Liver (tissue), 9 donors: ENCODE measurements around the gene BIRC3. TPM values are rescaled to one million over a fixed set of nuclear protein-coding genes. Genes with fewer than 3 reads are reported as not detected.

Experiments
- DNase-seq: peaks from one replicate; pipeline ENCODE4 v3.0.0-alpha.2; 2017; ENCODE audit warnings: low spot score
- H3K27ac ChIP-seq, 2 donors: one replicate each; pipeline ENCODE4 v1.7.0; 2013; ENCODE audit warnings: inconsistent platforms in 2 of 2, low read length in 2 of 2, control low read depth in 1 of 2, low read depth in 1 of 2, mild to moderate bottlenecking in 1 of 2
- H3K27me3 ChIP-seq, 4 donors: one replicate each; pipeline versions ENCODE4 v1.6.1 to v1.7.0; 2013; ENCODE audit warnings: low read length in 3 of 4, inconsistent platforms in 1 of 4, mild to moderate bottlenecking in 1 of 4, moderate library complexity in 1 of 4; ENCODE audit not compliant: control insufficient read depth in 4 of 4, insufficient read depth in 4 of 4
- H3K36me3 ChIP-seq, 4 donors: one replicate each; pipeline versions ENCODE4 v1.6.1 to v1.7.0; 2013; ENCODE audit warnings: low read length in 3 of 4, mild to moderate bottlenecking in 3 of 4, low read depth in 1 of 4, moderate library complexity in 1 of 4; ENCODE audit not compliant: control insufficient read depth in 4 of 4, insufficient read depth in 3 of 4
- H3K4me1 ChIP-seq, 4 donors: one replicate each; pipeline versions ENCODE4 v1.6.1 to v1.7.0; 2013; ENCODE audit warnings: low read length in 3 of 4, mild to moderate bottlenecking in 3 of 4, moderate library complexity in 1 of 4; ENCODE audit not compliant: control insufficient read depth in 4 of 4, insufficient read depth in 4 of 4
- H3K4me3 ChIP-seq, 3 donors: one replicate each; pipeline versions ENCODE4 v1.6.1 to v1.7.0; 2013; ENCODE audit warnings: low read length in 3 of 3, control low read depth in 1 of 3, low read depth in 1 of 3, mild to moderate bottlenecking in 1 of 3
- H3K9ac ChIP-seq, 2 donors: one replicate each; pipeline ENCODE4 v1.7.0; 2013; ENCODE audit warnings: low read length in 2 of 2, mild to moderate bottlenecking in 2 of 2, moderate library complexity in 2 of 2, control low read depth in 1 of 2, low read depth in 1 of 2
- H3K9me3 ChIP-seq, 4 donors: one replicate each; pipeline versions ENCODE4 v1.6.1 to v1.7.0; 2013; ENCODE audit warnings: low read length in 3 of 4; ENCODE audit not compliant: control insufficient read depth in 4 of 4
- EGR1 ChIP-seq, 2 donors: IDR thresholded peaks; 2 replicates each; pipeline ENCODE4 v1.6.1; 2016 to 2018; ENCODE audit warnings: antibody characterized with exemption in 2 of 2, low read depth in 2 of 2
- FOXA1 ChIP-seq: IDR thresholded peaks from 2 replicates; pipeline ENCODE4 v1.6.1; 2016; ENCODE audit warnings: antibody characterized with exemption
- FOXA2 ChIP-seq: IDR thresholded peaks from 2 replicates; pipeline ENCODE4 v1.6.1; 2016; ENCODE audit warnings: antibody characterized with exemption
- GABPA ChIP-seq, 2 donors: IDR thresholded peaks in 1 of 2; conservative IDR thresholded peaks in 1 of 2; 2 replicates each; pipeline ENCODE4 v1.6.1; 2016; ENCODE audit warnings: antibody characterized with exemption in 2 of 2, mild to moderate bottlenecking in 1 of 2, moderate library complexity in 1 of 2
- HNF4A ChIP-seq, 2 donors: conservative IDR thresholded peaks; 2 replicates each; pipeline ENCODE4 v1.6.1; 2016; ENCODE audit warnings: antibody characterized with exemption in 2 of 2, mild to moderate bottlenecking in 2 of 2
- HNF4G ChIP-seq: IDR thresholded peaks from 2 replicates; pipeline ENCODE4 v1.6.1; 2016; ENCODE audit warnings: antibody characterized with exemption
- JUND ChIP-seq, 2 donors: IDR thresholded peaks; 2 replicates each; pipeline ENCODE4 v1.6.1; 2016; ENCODE audit warnings: antibody characterized with exemption in 2 of 2
- NR2F2 ChIP-seq: IDR thresholded peaks from 2 replicates; pipeline ENCODE4 v1.6.1; 2016; ENCODE audit warnings: antibody characterized with exemption
- RAD21 ChIP-seq, 2 donors: IDR thresholded peaks; 2 replicates each; pipeline ENCODE4 v1.6.1; 2016; ENCODE audit warnings: antibody characterized with exemption in 2 of 2, mild to moderate bottlenecking in 2 of 2
- RXRA ChIP-seq, 2 donors: IDR thresholded peaks; 2 replicates each; pipeline ENCODE4 v1.6.1; 2017 to 2018; ENCODE audit warnings: antibody characterized with exemption in 2 of 2, mild to moderate bottlenecking in 1 of 2
- SP1 ChIP-seq: IDR thresholded peaks from 2 replicates; pipeline ENCODE4 v1.6.1; 2018; ENCODE audit warnings: antibody characterized with exemption, mild to moderate bottlenecking
- TAF1 ChIP-seq: conservative IDR thresholded peaks from 2 replicates; pipeline ENCODE4 v1.6.1; 2016; ENCODE audit warnings: antibody characterized with exemption, mild to moderate bottlenecking
- YY1 ChIP-seq: IDR thresholded peaks from 2 replicates; pipeline ENCODE4 v1.6.1; 2016; ENCODE audit warnings: antibody characterized with exemption, mild to moderate bottlenecking
- WGBS: extraction: QIAGEN DNeasy Blood & Tissue Kit; methylation state at CpG from one replicate; pipeline ENCODE4 v1.1.7; 2013; 5-methylcytosine and 5-hydroxymethylcytosine counted together
- polyA plus RNA-seq, 2 donors: library from polyadenylated mRNA; stranded (reverse) in 1 of 2; unstranded in 1 of 2; fragments of 200-250 nt in 1 of 2; fragments of >200 nt in 1 of 2; fragmentation: Nextera tagmentation in 1 of 2; extraction: Ambion mirVana in 1 of 2; gene quantifications; one replicate each; pipeline versions ENCODE4 v1.2.1 to v1.2.3, GENCODE V29; 2013 to 2015
- total RNA-seq, 2 donors: library from RNA; depleted of rRNA; stranded (reverse); fragments of >200 nt; gene quantifications; one replicate each; pipeline ENCODE4 v1.2.3, GENCODE V29; 2014
- TF ChIP-seq, protein P1 (sequence below): fragments of 150-350 bp; IDR thresholded peaks from 2 replicates; pipeline ENCODE4 v1.5.1; 2017; ENCODE audit warnings: improper control_type of control experiment, low read depth, low read length; ENCODE audit not compliant: missing input control
- TF ChIP-seq, protein P2 (sequence below): IDR thresholded peaks from 2 replicates; pipeline ENCODE4 v1.6.1; 2016; ENCODE audit warnings: antibody characterized with exemption
- TF ChIP-seq, protein P3 (sequence below): IDR thresholded peaks from 2 replicates; pipeline ENCODE4 v1.6.1; 2016; ENCODE audit warnings: antibody characterized with exemption, mild to moderate bottlenecking
- TF ChIP-seq, protein P4 (sequence below): IDR thresholded peaks from 2 replicates; pipeline ENCODE4 v1.6.1; 2016; ENCODE audit warnings: antibody characterized with exemption
- TF ChIP-seq, protein P5 (sequence below): IDR thresholded peaks from 2 replicates; pipeline ENCODE4 v1.6.1; 2016; ENCODE audit warnings: antibody characterized with exemption
- donor health status: healthy.
- donor health status: healthy.
- donor health status: healthy.
- donor health status: healthy.
- donor health status: healthy.

The BIRC3 gene
- total and polyA plus RNA-seq, 4 donors, result 1.4 to 8.1 (median 2.9) TPM

DNA sequence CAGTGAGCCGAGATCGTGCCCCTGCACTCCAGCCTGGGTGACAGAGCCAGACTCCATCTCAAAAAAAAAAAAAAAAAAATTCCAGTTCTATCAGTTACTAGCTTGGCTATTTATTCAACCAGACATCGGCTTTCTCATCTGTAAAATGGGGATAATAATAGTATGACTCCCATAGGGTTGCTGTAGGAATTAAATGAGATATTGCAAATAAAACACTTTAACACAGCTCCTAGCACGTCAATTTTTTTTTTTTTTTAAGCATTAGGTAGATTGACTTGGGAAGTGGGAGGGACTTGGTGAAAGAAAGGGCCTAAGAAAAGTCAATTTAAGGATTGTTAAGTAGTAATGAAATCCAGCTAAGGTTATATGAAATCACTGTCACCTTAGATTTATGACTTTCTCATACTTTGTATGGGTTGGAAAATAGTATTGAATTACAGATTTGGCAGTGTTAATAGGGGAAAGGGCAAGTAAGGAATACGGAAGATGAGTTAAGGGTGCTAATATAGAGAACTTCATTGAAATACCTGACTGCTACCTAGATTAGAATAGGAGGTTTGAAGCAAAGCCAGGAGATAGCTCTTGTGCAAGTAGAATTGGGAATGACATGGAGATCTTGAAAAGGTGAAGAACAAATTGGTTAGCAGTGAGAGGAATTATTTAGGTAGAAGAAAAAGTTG lies 58.6 kb downstream of the BIRC3 start:
- DNase-seq, result no peak
- Histone ChIP-seq H3K9me3 (no peaks in the 10 kb centered on the region), H3K4me3 (no peak overlapping the region), H3K27me3 (no peaks in the 10 kb centered on the region), H3K36me3 (peaks cover 5 to 29% (median 24%) of the 10 kb centered on the region in 4 donors), H3K4me1 (no peaks in the 10 kb centered on the region), H3K27ac (no peak overlapping the region), H3K9ac (no peak overlapping the region)
- 91% methylated on average over 5 of the region's 5 CpGs for WGBS
- no peak for TF ChIP-seq TAF1
- TF ChIP-seq, protein P1, sequence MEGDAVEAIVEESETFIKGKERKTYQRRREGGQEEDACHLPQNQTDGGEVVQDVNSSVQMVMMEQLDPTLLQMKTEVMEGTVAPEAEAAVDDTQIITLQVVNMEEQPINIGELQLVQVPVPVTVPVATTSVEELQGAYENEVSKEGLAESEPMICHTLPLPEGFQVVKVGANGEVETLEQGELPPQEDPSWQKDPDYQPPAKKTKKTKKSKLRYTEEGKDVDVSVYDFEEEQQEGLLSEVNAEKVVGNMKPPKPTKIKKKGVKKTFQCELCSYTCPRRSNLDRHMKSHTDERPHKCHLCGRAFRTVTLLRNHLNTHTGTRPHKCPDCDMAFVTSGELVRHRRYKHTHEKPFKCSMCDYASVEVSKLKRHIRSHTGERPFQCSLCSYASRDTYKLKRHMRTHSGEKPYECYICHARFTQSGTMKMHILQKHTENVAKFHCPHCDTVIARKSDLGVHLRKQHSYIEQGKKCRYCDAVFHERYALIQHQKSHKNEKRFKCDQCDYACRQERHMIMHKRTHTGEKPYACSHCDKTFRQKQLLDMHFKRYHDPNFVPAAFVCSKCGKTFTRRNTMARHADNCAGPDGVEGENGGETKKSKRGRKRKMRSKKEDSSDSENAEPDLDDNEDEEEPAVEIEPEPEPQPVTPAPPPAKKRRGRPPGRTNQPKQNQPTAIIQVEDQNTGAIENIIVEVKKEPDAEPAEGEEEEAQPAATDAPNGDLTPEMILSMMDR, result no peak
- TF ChIP-seq JUND (IDR thresholded peaks at IDR 0.05), result no peak
- no peak for TF ChIP-seq RAD21 (IDR thresholded peaks at IDR 0.05)
- TF ChIP-seq, protein P2, sequence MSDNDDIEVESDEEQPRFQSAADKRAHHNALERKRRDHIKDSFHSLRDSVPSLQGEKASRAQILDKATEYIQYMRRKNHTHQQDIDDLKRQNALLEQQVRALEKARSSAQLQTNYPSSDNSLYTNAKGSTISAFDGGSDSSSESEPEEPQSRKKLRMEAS, result no peak
- TF ChIP-seq, protein P3, sequence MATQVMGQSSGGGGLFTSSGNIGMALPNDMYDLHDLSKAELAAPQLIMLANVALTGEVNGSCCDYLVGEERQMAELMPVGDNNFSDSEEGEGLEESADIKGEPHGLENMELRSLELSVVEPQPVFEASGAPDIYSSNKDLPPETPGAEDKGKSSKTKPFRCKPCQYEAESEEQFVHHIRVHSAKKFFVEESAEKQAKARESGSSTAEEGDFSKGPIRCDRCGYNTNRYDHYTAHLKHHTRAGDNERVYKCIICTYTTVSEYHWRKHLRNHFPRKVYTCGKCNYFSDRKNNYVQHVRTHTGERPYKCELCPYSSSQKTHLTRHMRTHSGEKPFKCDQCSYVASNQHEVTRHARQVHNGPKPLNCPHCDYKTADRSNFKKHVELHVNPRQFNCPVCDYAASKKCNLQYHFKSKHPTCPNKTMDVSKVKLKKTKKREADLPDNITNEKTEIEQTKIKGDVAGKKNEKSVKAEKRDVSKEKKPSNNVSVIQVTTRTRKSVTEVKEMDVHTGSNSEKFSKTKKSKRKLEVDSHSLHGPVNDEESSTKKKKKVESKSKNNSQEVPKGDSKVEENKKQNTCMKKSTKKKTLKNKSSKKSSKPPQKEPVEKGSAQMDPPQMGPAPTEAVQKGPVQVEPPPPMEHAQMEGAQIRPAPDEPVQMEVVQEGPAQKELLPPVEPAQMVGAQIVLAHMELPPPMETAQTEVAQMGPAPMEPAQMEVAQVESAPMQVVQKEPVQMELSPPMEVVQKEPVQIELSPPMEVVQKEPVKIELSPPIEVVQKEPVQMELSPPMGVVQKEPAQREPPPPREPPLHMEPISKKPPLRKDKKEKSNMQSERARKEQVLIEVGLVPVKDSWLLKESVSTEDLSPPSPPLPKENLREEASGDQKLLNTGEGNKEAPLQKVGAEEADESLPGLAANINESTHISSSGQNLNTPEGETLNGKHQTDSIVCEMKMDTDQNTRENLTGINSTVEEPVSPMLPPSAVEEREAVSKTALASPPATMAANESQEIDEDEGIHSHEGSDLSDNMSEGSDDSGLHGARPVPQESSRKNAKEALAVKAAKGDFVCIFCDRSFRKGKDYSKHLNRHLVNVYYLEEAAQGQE, result no peak
- TF ChIP-seq FOXA2, result no peak
- TF ChIP-seq HNF4A (conservative IDR thresholded peaks at IDR 0.05), result no peak
- no peak for TF ChIP-seq SP1
- TF ChIP-seq YY1, result no peak
- no peak for TF ChIP-seq GABPA (IDR thresholded peaks at IDR 0.05 in 1 of 2, conservative IDR thresholded peaks at IDR 0.05 in 1 of 2)
- TF ChIP-seq, protein P4, sequence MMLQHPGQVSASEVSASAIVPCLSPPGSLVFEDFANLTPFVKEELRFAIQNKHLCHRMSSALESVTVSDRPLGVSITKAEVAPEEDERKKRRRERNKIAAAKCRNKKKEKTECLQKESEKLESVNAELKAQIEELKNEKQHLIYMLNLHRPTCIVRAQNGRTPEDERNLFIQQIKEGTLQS, result no peak
- no peak for TF ChIP-seq HNF4G
- TF ChIP-seq, protein P5, sequence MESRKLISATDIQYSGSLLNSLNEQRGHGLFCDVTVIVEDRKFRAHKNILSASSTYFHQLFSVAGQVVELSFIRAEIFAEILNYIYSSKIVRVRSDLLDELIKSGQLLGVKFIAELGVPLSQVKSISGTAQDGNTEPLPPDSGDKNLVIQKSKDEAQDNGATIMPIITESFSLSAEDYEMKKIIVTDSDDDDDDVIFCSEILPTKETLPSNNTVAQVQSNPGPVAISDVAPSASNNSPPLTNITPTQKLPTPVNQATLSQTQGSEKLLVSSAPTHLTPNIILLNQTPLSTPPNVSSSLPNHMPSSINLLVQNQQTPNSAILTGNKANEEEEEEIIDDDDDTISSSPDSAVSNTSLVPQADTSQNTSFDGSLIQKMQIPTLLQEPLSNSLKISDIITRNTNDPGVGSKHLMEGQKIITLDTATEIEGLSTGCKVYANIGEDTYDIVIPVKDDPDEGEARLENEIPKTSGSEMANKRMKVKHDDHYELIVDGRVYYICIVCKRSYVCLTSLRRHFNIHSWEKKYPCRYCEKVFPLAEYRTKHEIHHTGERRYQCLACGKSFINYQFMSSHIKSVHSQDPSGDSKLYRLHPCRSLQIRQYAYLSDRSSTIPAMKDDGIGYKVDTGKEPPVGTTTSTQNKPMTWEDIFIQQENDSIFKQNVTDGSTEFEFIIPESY, result no peak
- TF ChIP-seq NR2F2, result no peak
- TF ChIP-seq EGR1 (IDR thresholded peaks at IDR 0.05; ENCODE audit: low read depth in 2 of 2), result no peak
- no peak for TF ChIP-seq FOXA1
- no peak for TF ChIP-seq RXRA (IDR thresholded peaks at IDR 0.05)
